Central memory CD8-positive, alpha-beta T cell (primary cell): ENCODE results near the gene UBN1.

ENCODE experiments used
- ATAC-seq: fragments of 150-1000 bp; cut with Tn5 transposase; replicated peaks from 2 replicates; pipeline ENCODE4 v1.10.0; 2022; ENCODE audit warnings: mild to moderate bottlenecking, moderate FRiP score, moderate number of reproducible peaks; ENCODE audit not compliant: poor library complexity, severe bottlenecking; ENCODE audit errors: extremely low read depth
- DNase-seq, 2 donors: peaks; one replicate each; pipeline ENCODE4 v3.0.0; 2021; ENCODE audit warnings: low spot score in 2 of 2
- H3K27ac Mint-ChIP-seq: one replicate; pipeline ENCODE4 v1.8.0; 2022; ENCODE audit warnings: low read depth, mild to moderate bottlenecking, moderate library complexity, mixed read lengths
- H3K27me3 Mint-ChIP-seq: one replicate; pipeline ENCODE4 v1.8.0; 2022; ENCODE audit warnings: mixed read lengths
- H3K36me3 Mint-ChIP-seq: one replicate; pipeline ENCODE4 v1.8.0; 2022; ENCODE audit warnings: mild to moderate bottlenecking, moderate library complexity, mixed read lengths; ENCODE audit not compliant: insufficient read depth
- H3K4me1 Mint-ChIP-seq: one replicate; pipeline ENCODE4 v1.8.0; 2022; ENCODE audit warnings: mixed read lengths
- H3K4me3 Mint-ChIP-seq: one replicate; pipeline ENCODE4 v1.8.0; 2022; ENCODE audit warnings: mild to moderate bottlenecking, moderate library complexity, mixed read lengths
- H3K9me3 Mint-ChIP-seq: one replicate; pipeline ENCODE4 v1.8.0; 2022; ENCODE audit warnings: mixed read lengths

Gene UBN1

DNA sequence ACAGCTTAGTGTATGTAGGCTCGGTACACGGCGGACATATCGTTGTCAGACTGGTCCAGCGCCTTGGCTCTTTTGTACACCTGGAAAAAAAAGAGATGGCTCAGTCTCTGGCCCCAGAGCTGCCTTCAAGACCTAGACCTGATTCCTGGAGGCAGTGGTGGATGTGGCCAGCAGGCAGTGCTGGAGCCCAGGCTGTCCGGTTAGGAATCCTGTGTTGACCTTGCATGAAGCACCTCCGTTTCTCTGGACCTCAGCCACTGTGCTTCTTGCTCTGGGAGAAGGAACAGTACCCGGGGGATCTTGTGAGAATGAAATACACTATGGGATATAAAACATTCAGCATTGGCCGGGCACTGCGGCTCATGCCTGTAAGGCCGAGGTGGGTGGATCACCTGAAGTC, 42.0 kb upstream of the UBN1 start:
- Mint-ChIP-seq H3K36me3 (peaks cover 31% of the 10 kb centered on the region), H3K9me3 (no peaks in the 10 kb centered on the region), H3K27me3 (no peaks in the 10 kb centered on the region)

DNA sequence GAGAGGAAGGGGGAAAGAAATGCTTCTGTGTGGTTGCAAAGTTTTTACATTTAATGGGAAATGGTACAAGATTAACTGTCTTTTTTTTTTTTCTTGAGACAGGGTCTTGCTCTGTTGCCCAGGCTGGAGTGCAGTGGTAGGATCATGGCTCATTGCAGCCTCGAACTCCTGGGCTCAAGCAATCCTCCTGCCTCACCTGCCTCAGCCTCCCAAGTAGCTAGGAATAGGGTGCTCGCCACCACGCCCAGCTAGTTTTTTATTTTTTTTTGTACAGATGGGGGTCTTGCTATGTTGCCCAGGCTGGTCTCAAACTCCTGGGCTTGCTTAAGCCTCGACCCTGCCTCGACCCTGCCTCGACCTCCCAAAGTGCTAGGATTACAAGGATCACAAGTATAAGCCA, 41.0 kb upstream of the UBN1 start:
- peaks cover 12% of the 10 kb centered on the region for H3K4me1 Mint-ChIP-seq
- H3K27ac Mint-ChIP-seq: peak overlapping the region; percentile 17
- no peak for DNase-seq
- ATAC-seq: no peak
- H3K36me3 Mint-ChIP-seq: peaks cover 40% of the 10 kb centered on the region
- H3K9me3 Mint-ChIP-seq: no peaks in the 10 kb centered on the region
- no peaks in the 10 kb centered on the region for H3K27me3 Mint-ChIP-seq
- no peak overlapping the region for H3K4me3 Mint-ChIP-seq

More for the DNA sequence above, 42.0 kb upstream of the UBN1 start:
- DNase-seq (no peak), ATAC-seq (no peak)
- no peak overlapping the region for H3K4me3 Mint-ChIP-seq
- no peak overlapping the region for H3K27ac Mint-ChIP-seq
- peaks cover 12% of the 10 kb centered on the region for H3K4me1 Mint-ChIP-seq

DNA sequence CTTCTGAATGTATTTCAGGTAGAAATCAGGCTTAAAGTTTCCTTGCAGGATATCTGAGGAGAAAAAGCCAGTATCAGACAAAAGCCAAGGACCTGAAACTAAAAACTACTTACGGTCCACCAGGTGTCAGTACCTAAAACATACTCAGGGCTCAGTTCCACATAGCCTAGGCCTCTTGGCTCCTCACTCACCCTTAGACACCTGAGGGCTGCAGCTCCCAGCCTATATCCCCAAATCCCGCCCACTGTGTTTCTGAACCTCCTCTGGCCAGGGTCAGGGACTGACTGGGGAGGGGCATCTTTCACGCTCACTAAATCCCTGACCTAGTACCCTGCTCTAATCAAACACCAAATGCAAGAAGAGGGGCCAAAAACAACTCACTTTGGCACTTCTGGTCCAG, 36.0 kb upstream of the UBN1 start:
- Mint-ChIP-seq H3K27ac (peak overlapping the region; percentile 30), H3K36me3 (peaks cover 72% of the 10 kb centered on the region), H3K4me3 (no peak overlapping the region), H3K4me1 (no peaks in the 10 kb centered on the region), H3K27me3 (no peaks in the 10 kb centered on the region), H3K9me3 (no peaks in the 10 kb centered on the region)
- no peak for ATAC-seq
- DNase-seq: no peak

DNA sequence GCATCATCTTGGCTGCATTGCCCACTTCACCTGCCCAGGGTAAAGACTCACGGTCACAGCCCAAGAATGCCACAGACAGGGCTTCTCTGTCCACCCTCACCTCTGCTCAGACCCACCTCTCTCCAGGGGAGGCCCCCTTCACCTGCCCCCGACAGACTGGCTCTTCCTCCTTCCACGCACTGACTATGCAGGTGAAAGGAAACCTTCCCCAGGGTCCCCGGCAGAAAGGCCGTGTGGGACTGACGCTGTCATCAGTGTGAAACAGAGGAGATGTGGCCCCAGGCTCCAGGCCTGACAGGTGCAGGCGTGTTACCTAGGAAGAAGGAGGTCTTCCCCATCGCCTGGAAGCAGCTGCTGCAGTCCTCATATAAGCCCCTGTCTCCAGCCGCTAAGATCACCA, 35.5 kb upstream of the UBN1 start:
- Mint-ChIP-seq H3K27me3 (no peaks in the 10 kb centered on the region), H3K9me3 (no peaks in the 10 kb centered on the region), H3K4me1 (no peaks in the 10 kb centered on the region), H3K27ac (peak overlapping the region; percentile 30), H3K4me3 (no peak overlapping the region), H3K36me3 (peaks cover 72% of the 10 kb centered on the region)
- no peak for ATAC-seq
- no peak for DNase-seq

DNA sequence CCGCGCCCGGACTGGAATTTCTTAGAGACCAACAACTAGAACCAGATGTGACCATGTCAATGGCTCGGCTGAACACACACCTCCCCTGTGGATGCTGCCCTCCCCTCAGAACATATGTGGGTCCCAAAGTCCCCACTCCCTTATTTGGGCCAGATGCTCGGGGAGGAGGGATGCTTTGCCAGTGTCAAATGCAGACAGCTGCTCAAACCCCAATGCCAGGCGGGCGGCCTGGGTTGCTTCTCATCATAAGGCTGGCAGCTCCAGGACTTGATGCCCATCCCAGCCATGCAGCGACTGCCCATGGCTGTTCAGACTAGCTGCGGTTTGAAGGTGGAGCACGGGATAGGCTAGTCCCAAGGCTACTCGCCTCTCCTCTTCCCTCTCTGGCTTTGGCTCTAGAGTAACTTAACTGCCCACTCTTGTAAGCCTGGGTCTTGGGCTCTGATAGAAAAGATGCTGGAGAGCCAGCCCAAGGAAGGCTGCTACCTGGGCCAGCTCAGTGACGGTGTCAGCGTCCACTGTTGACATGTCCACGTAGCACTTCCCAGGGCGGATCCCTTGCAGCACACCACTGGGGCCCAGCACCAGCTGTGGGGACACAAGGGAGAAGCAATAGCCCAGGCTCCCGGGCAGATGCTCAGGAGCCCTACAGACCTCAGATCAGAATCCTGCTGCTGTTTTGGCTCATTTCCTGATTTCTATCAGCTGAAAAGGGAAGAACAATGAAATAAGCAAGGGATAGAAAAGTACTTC, 33.9 kb upstream of the UBN1 start:
- Mint-ChIP-seq H3K4me1 (no peaks in the 10 kb centered on the region), H3K36me3 (peaks cover 75% of the 10 kb centered on the region), H3K27me3 (no peaks in the 10 kb centered on the region), H3K9me3 (no peaks in the 10 kb centered on the region), H3K4me3 (no peak overlapping the region), H3K27ac (no peak overlapping the region)
- ATAC-seq (no peak), DNase-seq (no peak)

DNA sequence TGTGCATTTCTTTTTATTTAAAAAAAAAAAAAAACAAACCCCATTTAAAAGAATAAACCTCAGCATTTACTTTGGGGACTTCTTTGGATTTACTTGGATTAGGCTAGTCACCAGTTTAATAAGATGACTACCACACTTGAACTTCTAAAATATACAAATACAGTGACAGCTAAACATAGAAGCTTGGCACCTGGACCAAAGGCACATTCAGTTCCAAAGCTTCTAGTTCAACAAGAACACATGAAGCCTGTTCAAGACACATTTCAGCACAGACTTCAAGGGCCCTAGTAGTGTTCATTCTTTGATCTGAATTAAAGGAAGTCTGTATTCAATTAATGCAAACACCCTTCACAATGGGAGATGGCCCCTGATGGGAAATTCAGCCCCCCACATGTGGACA, 33.2 kb upstream of the UBN1 start:
- Mint-ChIP-seq H3K27me3 (no peaks in the 10 kb centered on the region), H3K27ac (no peak overlapping the region), H3K4me1 (peaks cover 4% of the 10 kb centered on the region), H3K4me3 (no peak overlapping the region), H3K36me3 (peaks cover 73% of the 10 kb centered on the region), H3K9me3 (no peaks in the 10 kb centered on the region)
- no peak for ATAC-seq
- no peak for DNase-seq

DNA sequence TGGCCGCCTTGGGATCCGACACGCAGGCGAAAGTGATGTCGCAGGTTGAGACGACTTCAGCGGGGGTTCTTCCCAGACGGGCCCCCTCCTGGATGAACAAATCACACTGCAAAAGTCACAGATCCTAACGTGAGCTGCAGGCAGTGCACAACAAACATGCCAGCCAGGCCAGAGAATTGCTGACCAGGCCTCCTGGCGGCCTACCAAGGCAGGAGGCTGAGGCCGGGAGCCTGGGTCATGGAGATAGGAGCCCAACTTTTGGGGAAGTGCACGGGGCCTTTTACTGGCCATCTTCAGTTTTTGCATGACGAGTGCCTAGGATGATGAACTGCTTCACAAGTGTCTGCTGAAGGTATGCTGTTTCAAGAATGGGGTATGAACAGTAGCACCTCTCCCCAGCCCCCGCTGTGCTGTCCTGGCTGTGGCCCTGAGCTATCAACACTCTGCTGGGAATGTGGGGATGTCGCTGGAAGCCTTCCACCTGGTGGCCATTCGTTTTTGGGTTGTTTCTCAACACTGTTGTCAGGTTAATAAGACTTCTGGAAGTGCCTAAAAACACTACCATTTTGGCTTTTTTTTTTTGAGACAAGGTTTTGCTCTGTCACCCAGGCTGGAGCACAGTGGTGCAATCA, 32.6 kb upstream of the UBN1 start:
- no peak for ATAC-seq
- Mint-ChIP-seq H3K36me3 (peaks cover 72% of the 10 kb centered on the region), H3K4me3 (no peak overlapping the region), H3K4me1 (peaks cover 4% of the 10 kb centered on the region), H3K27ac (no peak overlapping the region), H3K27me3 (no peaks in the 10 kb centered on the region), H3K9me3 (no peaks in the 10 kb centered on the region)
- no peak for DNase-seq

DNA sequence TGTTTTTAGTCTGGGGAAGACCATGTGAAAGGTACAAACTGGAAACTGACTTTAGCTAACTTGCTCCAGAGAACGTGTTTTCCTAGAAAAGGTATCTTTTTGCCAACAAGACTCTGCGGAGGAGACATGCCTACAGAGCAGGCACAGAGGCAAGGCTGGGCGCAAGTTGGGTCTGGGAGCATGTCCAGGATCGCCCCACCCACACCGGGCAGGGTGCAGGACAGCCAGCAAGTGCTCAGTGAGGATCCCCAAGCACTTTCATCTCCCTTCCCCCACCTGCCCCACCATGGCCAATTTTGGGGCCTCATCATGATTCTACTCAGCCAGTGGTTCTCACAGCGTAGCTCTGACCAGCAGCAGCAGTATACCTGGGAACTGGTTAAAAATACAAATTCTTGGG, 26.6 kb upstream of the UBN1 start:
- H3K27ac Mint-ChIP-seq: no peak overlapping the region
- H3K27me3 Mint-ChIP-seq: no peaks in the 10 kb centered on the region
- H3K36me3 Mint-ChIP-seq: peaks cover 63% of the 10 kb centered on the region
- H3K4me3 Mint-ChIP-seq: no peak overlapping the region
- ATAC-seq (no peak), DNase-seq (no peak)
- peaks cover 13% of the 10 kb centered on the region for H3K4me1 Mint-ChIP-seq
- no peaks in the 10 kb centered on the region for H3K9me3 Mint-ChIP-seq

DNA sequence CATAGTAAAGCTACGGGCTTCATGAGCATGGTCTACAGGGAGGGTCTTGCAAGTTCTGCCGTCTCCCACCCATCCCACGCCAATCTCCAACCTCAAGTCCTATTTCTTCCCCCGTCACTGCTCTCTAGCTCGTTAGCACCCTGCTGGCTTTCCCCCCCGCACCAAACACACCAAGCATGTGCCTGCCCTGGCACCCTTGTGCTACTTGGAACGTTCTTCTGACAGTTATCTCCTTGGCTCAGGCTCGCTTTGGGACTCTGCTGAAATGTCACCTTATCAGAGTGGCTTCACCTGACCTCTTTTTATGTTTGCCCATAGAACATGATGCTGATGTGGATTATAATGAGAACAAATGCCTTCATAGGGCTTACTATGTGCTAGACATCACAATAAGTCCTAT, 22.1 kb upstream of the UBN1 start:
- ATAC-seq (no peak), DNase-seq (no peak)
- H3K4me3 Mint-ChIP-seq: no peak overlapping the region
- H3K4me1 Mint-ChIP-seq: peaks cover 8% of the 10 kb centered on the region
- H3K27me3 Mint-ChIP-seq: no peaks in the 10 kb centered on the region
- H3K27ac Mint-ChIP-seq: peak overlapping the region; percentile 36
- no peaks in the 10 kb centered on the region for H3K9me3 Mint-ChIP-seq
- H3K36me3 Mint-ChIP-seq: peaks cover 73% of the 10 kb centered on the region

DNA sequence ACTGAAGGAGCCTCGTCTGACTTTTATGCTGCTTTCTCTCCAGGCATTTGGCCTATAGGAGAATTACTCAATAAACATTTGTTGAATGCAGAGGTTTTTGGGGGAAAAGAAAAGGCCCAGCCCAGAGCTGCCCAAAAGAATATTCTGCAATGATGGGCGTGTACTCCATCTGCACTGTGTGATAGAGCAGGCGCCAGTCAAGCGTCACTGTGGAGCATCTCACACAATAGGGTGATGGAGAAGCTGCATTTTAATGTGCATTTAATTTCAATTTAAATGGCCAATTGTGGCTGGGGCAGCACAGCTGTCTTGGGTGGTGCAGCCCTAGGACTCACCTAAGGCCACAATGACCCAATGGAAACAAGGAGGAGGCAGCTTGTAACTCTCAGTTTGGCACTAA, 20.8 kb upstream of the UBN1 start:
- Mint-ChIP-seq H3K4me3 (no peak overlapping the region), H3K9me3 (no peaks in the 10 kb centered on the region), H3K4me1 (peaks cover 19% of the 10 kb centered on the region), H3K36me3 (peaks cover 75% of the 10 kb centered on the region), H3K27ac (no peak overlapping the region), H3K27me3 (no peaks in the 10 kb centered on the region)
- ATAC-seq (no peak), DNase-seq (no peak)

DNA sequence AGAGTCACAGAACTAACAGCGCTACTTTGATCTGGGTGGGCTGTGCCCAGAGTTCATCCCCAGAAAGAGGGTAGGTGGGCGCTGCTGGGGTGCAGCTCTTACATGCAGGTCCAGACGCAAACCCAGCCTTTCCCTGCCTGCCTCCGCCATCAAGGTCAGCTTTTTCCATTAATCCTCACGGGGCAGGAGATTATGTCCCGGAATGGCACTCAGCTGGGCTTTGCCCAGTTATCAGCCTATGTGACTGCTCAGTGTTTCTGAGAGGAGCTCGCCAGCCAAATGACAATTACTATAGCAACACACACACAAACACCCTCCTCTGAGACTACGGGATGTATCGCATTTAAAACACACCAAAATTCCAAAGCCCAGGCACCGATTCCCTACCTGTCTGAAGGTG, 20.3 kb upstream of the UBN1 start:
- ATAC-seq (no peak), DNase-seq (no peak)
- H3K9me3 Mint-ChIP-seq: no peaks in the 10 kb centered on the region
- peaks cover 74% of the 10 kb centered on the region for H3K36me3 Mint-ChIP-seq
- no peak overlapping the region for H3K4me3 Mint-ChIP-seq
- peaks cover 19% of the 10 kb centered on the region for H3K4me1 Mint-ChIP-seq
- H3K27me3 Mint-ChIP-seq: no peaks in the 10 kb centered on the region
- H3K27ac Mint-ChIP-seq: no peak overlapping the region

DNA sequence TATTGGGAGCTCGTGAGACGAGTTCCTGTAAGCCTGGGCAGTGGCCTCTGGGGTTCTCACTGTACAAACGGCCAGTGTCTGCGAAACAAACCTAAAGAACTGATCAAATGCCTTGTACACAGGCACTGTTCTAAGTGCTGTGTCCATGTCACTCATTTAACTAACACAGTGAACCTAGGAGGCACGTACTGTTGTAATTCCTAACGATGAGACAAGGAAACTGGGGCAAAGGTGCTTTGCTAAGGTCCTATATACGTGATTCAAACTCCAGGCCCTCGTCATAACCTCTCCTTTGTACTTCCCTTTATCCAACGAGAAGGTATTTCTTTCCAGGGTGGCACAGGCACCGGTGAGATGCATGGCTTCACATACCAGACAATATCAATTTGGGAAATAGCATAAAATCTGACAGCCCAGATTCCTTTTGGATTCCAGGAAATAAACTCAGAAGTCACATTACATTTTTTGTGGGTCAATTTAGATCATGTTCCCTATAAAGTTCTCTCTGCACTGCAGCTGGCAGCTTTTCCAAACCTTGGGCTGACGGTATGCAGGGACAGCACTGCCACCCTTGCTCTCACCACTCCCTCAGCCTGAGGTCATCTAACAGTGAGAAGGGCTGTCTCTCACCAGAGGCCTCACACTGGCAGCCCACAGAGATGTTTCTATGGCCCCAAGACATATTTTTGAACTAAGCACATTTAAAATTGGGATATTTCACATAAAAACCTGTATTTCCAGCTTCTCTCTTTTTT, 18.5 kb upstream of the UBN1 start:
- peaks cover 67% of the 10 kb centered on the region for H3K36me3 Mint-ChIP-seq
- H3K9me3 Mint-ChIP-seq: no peaks in the 10 kb centered on the region
- no peaks in the 10 kb centered on the region for H3K27me3 Mint-ChIP-seq
- DNase-seq (no peak), ATAC-seq (no peak)
- peaks cover 19% of the 10 kb centered on the region for H3K4me1 Mint-ChIP-seq
- H3K27ac Mint-ChIP-seq: no peak overlapping the region
- no peak overlapping the region for H3K4me3 Mint-ChIP-seq

DNA sequence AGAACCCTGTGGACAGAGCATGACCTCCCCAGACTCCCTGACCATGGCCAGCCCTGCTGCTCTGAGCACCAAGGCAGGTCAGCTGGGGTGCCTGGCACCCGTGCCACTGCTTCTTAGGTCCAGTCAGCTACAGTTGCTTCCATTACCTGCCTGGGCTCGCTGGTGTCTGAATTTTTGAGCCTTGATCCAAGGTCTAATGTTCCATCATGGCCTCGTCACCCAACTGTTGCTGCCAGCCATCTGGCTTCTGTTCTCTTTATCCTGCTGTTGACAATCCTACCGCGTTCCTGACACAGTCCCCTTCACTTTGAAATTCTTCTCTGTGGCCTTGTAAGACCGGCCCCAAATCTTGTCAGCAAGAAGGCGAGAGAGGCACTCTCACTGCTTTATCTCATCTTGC, 16.9 kb upstream of the UBN1 start:
- Mint-ChIP-seq H3K36me3 (peaks cover 61% of the 10 kb centered on the region), H3K9me3 (no peaks in the 10 kb centered on the region), H3K27me3 (no peaks in the 10 kb centered on the region), H3K4me1 (peaks cover 11% of the 10 kb centered on the region), H3K4me3 (no peak overlapping the region), H3K27ac (peak overlapping the region; percentile 27)
- ATAC-seq (no peak), DNase-seq (no peak)
